HepG2 (cell line): Measurements from ENCODE around the gene TADA2B. TPM values are rescaled to one million over a fixed set of nuclear protein-coding genes. Genes with fewer than 3 reads are reported as not detected.

ENCODE experiments used
- CBX2 ChIP-seq, 2 experiments: fragments of 200-600 bp in 1 of 2; sonication (generic); formaldehyde crosslinking in 1 of 2; IDR thresholded peaks; 2 replicates each; pipeline versions ENCODE4 v1.7.0 to v1.8.1; 2018 to 2022; ENCODE audit warnings: low read depth in 2 of 2, low read length in 1 of 2, mild to moderate bottlenecking in 1 of 2, missing genetic modification reagents in 1 of 2
- FOXJ3 ChIP-seq: sonication (generic); formaldehyde crosslinking; IDR thresholded peaks from 2 replicates; pipeline ENCODE4 v1.4.0; 2020; ENCODE audit warnings: missing genetic modification reagents, mild to moderate bottlenecking, borderline replicate concordance
- GPN1 ChIP-seq: sonication (generic); formaldehyde crosslinking; IDR thresholded peaks from 2 replicates; pipeline ENCODE4 v1.5.1; 2020; ENCODE audit warnings: missing genetic modification reagents, borderline replicate concordance
- HIVEP1 ChIP-seq: sonication (generic); formaldehyde crosslinking; IDR thresholded peaks from 2 replicates; pipeline ENCODE4 v1.4.0; 2020; ENCODE audit warnings: mild to moderate bottlenecking, missing genetic modification reagents
- HMGA1 ChIP-seq: sonication (generic); formaldehyde crosslinking; conservative IDR thresholded peaks from 2 replicates; pipeline ENCODE4 v1.4.0; 2020; ENCODE audit warnings: missing genetic modification reagents
- HNF1A ChIP-seq, 2 experiments: sonication (generic) in 1 of 2; formaldehyde crosslinking in 1 of 2; IDR thresholded peaks; 2 replicates each; pipeline versions ENCODE4 v1.4.0 to v1.6.1; 2016 to 2020; ENCODE audit warnings: borderline replicate concordance in 1 of 2, low read depth in 1 of 2, mild to moderate bottlenecking in 1 of 2, missing genetic modification reagents in 1 of 2
- ISL2 ChIP-seq: sonication (generic); formaldehyde crosslinking; IDR thresholded peaks from 2 replicates; pipeline ENCODE4 v1.5.0; 2020; ENCODE audit warnings: missing genetic modification reagents
- MED1 ChIP-seq: sonication (generic); formaldehyde crosslinking; IDR thresholded peaks from 2 replicates; pipeline ENCODE4 v1.4.0; 2020; ENCODE audit warnings: missing genetic modification reagents
- MIER3 ChIP-seq: IDR thresholded peaks from 2 replicates; pipeline ENCODE4 v1.6.1; 2016; ENCODE audit warnings: missing compliant biosample characterization, borderline replicate concordance
- MIXL1 ChIP-seq: IDR thresholded peaks from 2 replicates; pipeline ENCODE4 v1.6.1; 2016
- MYC ChIP-seq: sonication (generic); formaldehyde crosslinking; IDR thresholded peaks from 2 replicates; pipeline ENCODE4 v1.9.0; 2021; ENCODE audit warnings: missing genetic modification reagents, borderline replicate concordance
- NR2F6 ChIP-seq, 2 experiments: IDR thresholded peaks; 2 replicates each; pipeline ENCODE4 v1.6.1; 2016; ENCODE audit warnings: antibody characterized with exemption in 1 of 2, mild to moderate bottlenecking in 1 of 2
- PTBP1 ChIP-seq: fragments of 200-400 bp; formaldehyde crosslinking; IDR thresholded peaks from 2 replicates; pipeline ENCODE4 v1.6.1; 2018; ENCODE audit warnings: low read length, low read depth; ENCODE audit not compliant: poor library complexity, severe bottlenecking
- RBFOX2 ChIP-seq: fragments of 200-400 bp; formaldehyde crosslinking; IDR thresholded peaks from 2 replicates; pipeline ENCODE4 v1.6.1; 2017; ENCODE audit warnings: low read depth, mild to moderate bottlenecking, low read length
- SMARCC2 ChIP-seq: fragments of 450-650 bp; IDR thresholded peaks from 2 replicates; pipeline ENCODE4 v1.6.1; 2017; ENCODE audit warnings: antibody characterized with exemption, mild to moderate bottlenecking
- THAP11 ChIP-seq: IDR thresholded peaks from 2 replicates; pipeline ENCODE4 v1.6.1; 2016; ENCODE audit warnings: missing biosample characterization, missing genetic modification reagents
- ZBTB42 ChIP-seq: sonication (generic); formaldehyde crosslinking; IDR thresholded peaks from 2 replicates; pipeline ENCODE4 v1.5.0; 2020; ENCODE audit warnings: mild to moderate bottlenecking, missing genetic modification reagents
- ZNF224 ChIP-seq: sonication (generic); formaldehyde crosslinking; IDR thresholded peaks from 2 replicates; pipeline ENCODE4 v1.5.0; 2020; ENCODE audit warnings: mild to moderate bottlenecking, missing genetic modification reagents
- ZNF264 ChIP-seq: sonication (generic); formaldehyde crosslinking; IDR thresholded peaks from 2 replicates; pipeline ENCODE4 v1.4.0; 2020; ENCODE audit warnings: missing genetic modification reagents
- ZNF768 ChIP-seq: sonication (generic); formaldehyde crosslinking; IDR thresholded peaks from 2 replicates; pipeline ENCODE4 v1.4.0; 2020; ENCODE audit warnings: missing genetic modification reagents
- ZSCAN22 ChIP-seq: sonication (generic); formaldehyde crosslinking; IDR thresholded peaks from 2 replicates; pipeline ENCODE4 v1.4.0; 2020; ENCODE audit warnings: mild to moderate bottlenecking, missing genetic modification reagents
- polyA plus RNA-seq, 8 experiments: library from polyadenylated mRNA; depleted of rRNA in 3 of 8; stranded (reverse) in 7 of 8; unstranded in 1 of 8; fragments of >200 nt; fragmentation: Illumina TruSeq in 4 of 8; extraction: Trizol in 4 of 8; gene quantifications; 2 replicates each; pipeline versions ENCODE4 v1.2.1 to v1.2.3, GENCODE V29; 2011 to 2016; ENCODE audit warnings: low read depth in 4 of 8, missing spikeins in 1 of 8, mixed read lengths in 1 of 8; ENCODE audit not compliant: insufficient read depth in 1 of 8
- total RNA-seq, 5 experiments: library from RNA; depleted of rRNA; stranded (reverse); fragments of >200 nt; fragmentation: Illumina TruSeq; extraction: Trizol; gene quantifications; 2 replicates each; pipeline ENCODE4 v1.2.3, GENCODE V29; 2016; ENCODE audit warnings: low read depth in 1 of 5
- TF ChIP-seq, protein P1 (sequence below): IDR thresholded peaks from 2 replicates; pipeline ENCODE4 v1.6.1; 2016; ENCODE audit warnings: mild to moderate bottlenecking, missing biosample characterization, missing genetic modification reagents
- TF ChIP-seq, protein P2 (sequence below): IDR thresholded peaks from 2 replicates; pipeline ENCODE4 v1.6.1; 2016; ENCODE audit warnings: missing genetic modification reagents, missing compliant biosample characterization

TADA2B gene
- total and polyA plus RNA-seq, 2 of the 13 experiments (the other 11 are each of a cell fraction or from before 2014, with no cell fraction given): 4.6 to 8.9 TPM

GRCh38 chr4:7103607-7104365, 60.6 kb downstream of the TADA2B start (continued):
- TF ChIP-seq ZBTB42 (CRISPR knock-in tag): no peak
- peak; percentile 90 for TF ChIP-seq ZNF768 (CRISPR knock-in tag)
- peak; percentile 74; the same call in 1 of the 2 replicates for TF ChIP-seq HIVEP1 (CRISPR knock-in tag)
- no peak; the same call in 1 of the 2 replicates for TF ChIP-seq THAP11 (CRISPR knock-in tag)
- no peak for TF ChIP-seq SMARCC2
- TF ChIP-seq ZNF224: no peak
- TF ChIP-seq ISL2 (CRISPR knock-in tag): 0 out of 2 replicates have a peak, but pooled peaks have one; percentile 38
- no peak for TF ChIP-seq HMGA1
- TF ChIP-seq, protein P1, sequence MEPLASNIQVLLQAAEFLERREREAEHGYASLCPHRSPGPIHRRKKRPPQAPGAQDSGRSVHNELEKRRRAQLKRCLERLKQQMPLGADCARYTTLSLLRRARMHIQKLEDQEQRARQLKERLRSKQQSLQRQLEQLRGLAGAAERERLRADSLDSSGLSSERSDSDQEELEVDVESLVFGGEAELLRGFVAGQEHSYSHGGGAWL (CRISPR knock-in tag): no peak
- TF ChIP-seq GPN1 (CRISPR knock-in tag): no peak
- TF ChIP-seq ZSCAN22 (CRISPR knock-in tag): no peak
- TF ChIP-seq, protein P2, sequence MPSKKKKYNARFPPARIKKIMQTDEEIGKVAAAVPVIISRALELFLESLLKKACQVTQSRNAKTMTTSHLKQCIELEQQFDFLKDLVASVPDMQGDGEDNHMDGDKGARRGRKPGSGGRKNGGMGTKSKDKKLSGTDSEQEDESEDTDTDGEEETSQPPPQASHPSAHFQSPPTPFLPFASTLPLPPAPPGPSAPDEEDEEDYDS (CRISPR knock-in tag): peak; percentile 58
- peak; percentile 33; the same call in 1 of the 2 replicates for TF ChIP-seq RBFOX2
- TF ChIP-seq CBX2 (IDR thresholded peaks at IDR 0.05; ENCODE audit: low read depth, low read length): no peak
- TF ChIP-seq CBX2 (CRISPR knock-in tag; IDR thresholded peaks at IDR 0.05; ENCODE audit: low read depth): no peak
- peak; percentile 41; the same call in 1 of the 2 replicates for TF ChIP-seq HNF1A (IDR thresholded peaks at IDR 0.05; ENCODE audit: low read depth)
- TF ChIP-seq HNF1A (CRISPR knock-in tag; IDR thresholded peaks at IDR 0.05; ENCODE audit: borderline replicate concordance): no peak
- TF ChIP-seq MED1 (CRISPR knock-in tag): peak; percentile 70
- peak; percentile 23; the same call in 1 of the 2 replicates for TF ChIP-seq MIER3 (CRISPR knock-in tag)
- TF ChIP-seq NR2F6 (IDR thresholded peaks at IDR 0.05): no peak
- TF ChIP-seq NR2F6 (CRISPR knock-in tag; IDR thresholded peaks at IDR 0.05): peak; percentile 61; the same call in 1 of the 2 replicates
- TF ChIP-seq PTBP1: no peak
- TF ChIP-seq MYC (CRISPR knock-in tag): peak; percentile 72; the same call in 1 of the 2 replicates
- no peak for TF ChIP-seq FOXJ3 (CRISPR knock-in tag)
- 0 out of 2 replicates have a peak, but pooled peaks have one; percentile 49 for TF ChIP-seq ZNF264 (CRISPR knock-in tag)
- peak; percentile 26; the same call in 1 of the 2 replicates for TF ChIP-seq MIXL1 (CRISPR knock-in tag)
